GM12878 (cell line): ENCODE measurements around the gene KLHL24. TPM values are rescaled to one million over a fixed set of nuclear protein-coding genes. Genes with fewer than 3 reads are reported as not detected.

ENCODE experiments used
- ATAC-seq: fragments of 200-7000 bp; cut with Tn5 transposase; 3 replicates; pipeline ENCODE4 v1.9.1; 2020; ENCODE audit warnings: mild to moderate bottlenecking, moderate library complexity
- BruUV-seq: library from RNA; stranded (reverse); fragments of 400-500 nt; replicated peaks from 2 replicates; lab custom pipeline; 2021; lab: Mats Ljungman, UMichigan
- CTCF ChIA-PET: fragments of 300-600 bp; sonication (Branson Sonifier 250); formaldehyde crosslinking; extraction: SDS; loops from one replicate; lab custom pipeline; 2021; ENCODE audit warnings: inconsistent platforms; lab: Yijun Ruan, JAX
- POLR2A ChIA-PET: fragments of 350-600 bp; formaldehyde crosslinking; extraction: SDS; loops from one replicate; lab custom pipeline; 2021; ENCODE audit warnings: inconsistent platforms; lab: Charles Lee
- RAD21 ChIA-PET: fragments of 300-600 bp; sonication (Branson Sonifier 250); formaldehyde crosslinking; loops from one replicate; lab custom pipeline; 2023; ENCODE audit warnings: antibody characterized with exemption; ENCODE audit not compliant: unreplicated experiment; lab: Charles Lee
- SMC1A ChIA-PET: fragments of 300-600 bp; sonication (Branson Sonifier 250); formaldehyde crosslinking; loops from one replicate; lab custom pipeline; 2023; ENCODE audit not compliant: unreplicated experiment, uncharacterized antibody; lab: Charles Lee
- DNase-seq: peaks from one replicate; pipeline ENCODE4 v3.0.0-alpha.2; 2011; ENCODE audit warnings: low read depth, low spot score
- FAIRE-seq: peaks from 3 replicates; lab custom pipeline; 2011; peaks lifted over from hg19 to GRCh38; lab: Jason Lieb, UNC
- H2AFZ ChIP-seq: 2 replicates; pipeline ENCODE4 v1.6.0; 2011; ENCODE audit warnings: low read depth, low read length, control low read depth; ENCODE audit not compliant: control insufficient read depth
- H3K27ac ChIP-seq: 2 replicates; pipeline ENCODE4 v1.5.1; 2011; ENCODE audit warnings: control low read depth; ENCODE audit not compliant: control insufficient read depth, insufficient read depth
- H3K27me3 ChIP-seq, 2 experiments: replicated peaks in 1 of 2; 2 replicates each; pipeline versions ENCODE4 v1.6.0 to v1.6.1; 2011; ENCODE audit warnings: low read length in 1 of 2; ENCODE audit not compliant: control insufficient read depth in 2 of 2, insufficient read depth in 2 of 2
- H3K36me3 ChIP-seq, 2 experiments: 2 replicates each; pipeline ENCODE4 v1.5.1; 2011; ENCODE audit warnings: low read length in 1 of 2; ENCODE audit not compliant: control insufficient read depth in 2 of 2, insufficient read depth in 2 of 2
- H3K4me1 ChIP-seq: 2 replicates; pipeline ENCODE4 v1.6.1; 2011; ENCODE audit warnings: mild to moderate bottlenecking, low read length, moderate library complexity, mixed read lengths; ENCODE audit not compliant: control insufficient read depth, insufficient read depth
- H3K4me2 ChIP-seq: 2 replicates; pipeline ENCODE4 v1.6.0; 2011; ENCODE audit warnings: control low read depth; ENCODE audit not compliant: control insufficient read depth, insufficient read depth
- H3K4me3 ChIP-seq: fragments of 200-600 bp; sonication (generic); 2 replicates; pipeline ENCODE4 v1.5.1; 2016
- H3K79me2 ChIP-seq: 2 replicates; pipeline ENCODE4 v1.6.0; 2011; ENCODE audit warnings: low read length; ENCODE audit not compliant: control insufficient read depth, insufficient read depth
- H3K9ac ChIP-seq: 2 replicates; pipeline ENCODE4 v1.8.0; 2011; ENCODE audit warnings: low read length, control low read depth, mixed read lengths; ENCODE audit not compliant: control insufficient read depth, insufficient read depth
- H3K9me3 ChIP-seq: replicated peaks from 3 replicates; pipeline ENCODE4 v1.5.1; 2011; ENCODE audit warnings: mild to moderate bottlenecking, low read length; ENCODE audit not compliant: control insufficient read depth, insufficient read depth
- H4K20me1 ChIP-seq: 2 replicates; pipeline ENCODE4 v1.6.0; 2011; ENCODE audit not compliant: control insufficient read depth, insufficient read depth
- ATF2 ChIP-seq: IDR thresholded peaks from 2 replicates; pipeline ENCODE4 v1.6.1; 2012; ENCODE audit warnings: low read length, inconsistent platforms
- ATF3 ChIP-seq: IDR thresholded peaks from 2 replicates; pipeline ENCODE4 v1.6.1; 2011; ENCODE audit warnings: low read depth, mild to moderate bottlenecking, low read length, moderate library complexity, borderline replicate concordance; ENCODE audit errors: extremely low read depth
- E2F4 ChIP-seq: IDR thresholded peaks from 2 replicates; pipeline ENCODE4 v1.6.1; 2012; ENCODE audit warnings: low read depth, low read length, improper control_type of control experiment
- E2F8 ChIP-seq: fragments of 450-650 bp; IDR thresholded peaks from 2 replicates; pipeline ENCODE4 v1.6.1; 2018; ENCODE audit warnings: mild to moderate bottlenecking, low read depth, moderate library complexity; ENCODE audit not compliant: partially characterized antibody
- GATAD2B ChIP-seq: fragments of 450-650 bp; conservative IDR thresholded peaks from 2 replicates; pipeline ENCODE4 v1.6.1; 2017; ENCODE audit warnings: low read depth, mild to moderate bottlenecking, moderate library complexity
- JUND ChIP-seq: IDR thresholded peaks from 2 replicates; pipeline ENCODE4 v1.6.1; 2012; ENCODE audit warnings: low read depth, mild to moderate bottlenecking, low read length, improper control_type of control experiment, moderate library complexity
- KLF5 ChIP-seq: fragments of 450-650 bp; IDR thresholded peaks from 2 replicates; pipeline ENCODE4 v1.6.1; 2014; ENCODE audit warnings: mild to moderate bottlenecking; ENCODE audit not compliant: partially characterized antibody
- MEF2A ChIP-seq: IDR thresholded peaks from 2 replicates; pipeline ENCODE4 v1.6.1; 2011; ENCODE audit warnings: low read depth, mild to moderate bottlenecking, low read length, moderate library complexity; ENCODE audit not compliant: insufficient read depth
- MYB ChIP-seq: fragments of 150-350 bp; IDR thresholded peaks from 2 replicates; pipeline ENCODE4 v1.6.1; 2014; ENCODE audit warnings: mild to moderate bottlenecking, low read depth, low read length, borderline replicate concordance
- NR2C1 ChIP-seq: fragments of 450-650 bp; IDR thresholded peaks from 2 replicates; pipeline ENCODE4 v1.6.1; 2017; ENCODE audit warnings: antibody characterized with exemption, mild to moderate bottlenecking, moderate library complexity
- YBX1 ChIP-seq: fragments of 450-650 bp; IDR thresholded peaks from 2 replicates; pipeline ENCODE4 v1.6.1; 2016; ENCODE audit warnings: antibody characterized with exemption
- ZBTB33 ChIP-seq: fragments of 450-650 bp; IDR thresholded peaks from 2 replicates; pipeline ENCODE4 v1.6.1; 2017; ENCODE audit warnings: mild to moderate bottlenecking
- ZZZ3 ChIP-seq: IDR thresholded peaks from 2 replicates; pipeline ENCODE4 v1.6.1; 2011; ENCODE audit warnings: low read depth; ENCODE audit not compliant: control insufficient read depth, insufficient read length
- in situ Hi-C: fragments of 300-500 bp; cut with MboI; formaldehyde crosslinking; loops from 9 replicates; pipeline ENCODE4 v1.14.3; 2018; ENCODE audit warnings: mixed read lengths
- intact Hi-C: fragments of 100-400 bp; cut with micrococcal nuclease; formaldehyde crosslinking; loops from one replicate; pipeline ENCODE4 v1.14.2; 2022; ENCODE audit not compliant: unreplicated experiment
- polyA plus RNA-seq, 11 experiments: library from polyadenylated mRNA; depleted of rRNA in 4 of 11; unstranded in 6 of 11; stranded (reverse) in 5 of 11; fragments of >200 nt; fragmentation: Nextera tagmentation in 4 of 11; fragmentation: Illumina TruSeq in 1 of 11; extraction: Ambion mirVana in 4 of 11; extraction: Trizol in 1 of 11; gene quantifications; 1 replicate in 1 of 11; 2 replicates in 10 of 11; pipeline versions ENCODE4 v1.2.1 to v1.2.3, GENCODE V29; 2011 to 2016; ENCODE audit warnings: inconsistent platforms in 2 of 11, missing spikeins in 2 of 11, low read depth in 1 of 11
- total RNA-seq, 4 experiments: library from RNA; depleted of rRNA in 3 of 4; stranded (reverse); fragments of >200 nt in 3 of 4; fragmentation: Illumina TruSeq in 1 of 4; extraction: Trizol in 1 of 4; gene quantifications; 2 replicates each; pipeline versions ENCODE4 v1.2.1 to v1.2.3, GENCODE V29; 2013 to 2021

Gene KLHL24
- total and polyA plus RNA-seq, 10 of the 15 experiments (the other 5 are each of a cell fraction or from before 2014, with no cell fraction given), result 0.91 to 24.3 (median 5.3) TPM

GRCh38 chr3:183631715-183632114, 3.7 kb upstream of the KLHL24 start:
- intact Hi-C loops, result no loop called here
- 0 out of 4 replicates have a peak, but pooled peaks cover 0 to 2% of the 10 kb centered on the region in 2 experiments for H3K27me3 ChIP-seq
- no peak for TF ChIP-seq E2F8
- TF ChIP-seq NR2C1, result no peak
- TF ChIP-seq YBX1, result no peak
- TF ChIP-seq ATF2, result no peak
- TF ChIP-seq JUND, result no peak
- TF ChIP-seq MYB, result no peak
- TF ChIP-seq MEF2A, result no peak
- no peak for TF ChIP-seq ATF3
- no peak for TF ChIP-seq ZBTB33
- no peak for TF ChIP-seq ZZZ3
- no peak for TF ChIP-seq KLF5
- TF ChIP-seq GATAD2B, result no peak
- no peak for TF ChIP-seq E2F4
- no peak overlapping the region for H3K4me3 ChIP-seq
- no peak overlapping the region for H3K4me2 ChIP-seq
- H3K4me1 ChIP-seq, result peaks cover 6% of the 10 kb centered on the region; the same call in 1 of the 2 replicates
- RAD21 ChIA-PET, result no interaction called here
- no peak for FAIRE-seq
- SMC1A ChIA-PET, result interaction anchor here (1.5 kb wide), 1 partner anchor 40 kb away, joined by 4 read pairs; no protein-coding TSS in a partner anchor
- no peaks in the 10 kb centered on the region for H3K79me2 ChIP-seq
- H3K27ac ChIP-seq, result no peak overlapping the region
- POLR2A ChIA-PET, result no interaction called here
- no peak for DNase-seq
- H4K20me1 ChIP-seq, result no peaks in the 10 kb centered on the region
- no peaks in the 10 kb centered on the region for H3K36me3 ChIP-seq
- no peaks in the 10 kb centered on the region for H3K9me3 ChIP-seq
- BruUV-seq, result no TSS peak
- in situ Hi-C loops, result no loop called here
- no peak overlapping the region for H3K9ac ChIP-seq
- CTCF ChIA-PET, result interaction anchor here (1.3 kb wide), 1 partner anchor 39 kb away, joined by 3 read pairs; no protein-coding TSS in a partner anchor
- ATAC-seq, result no peak
- no peak overlapping the region for H2AFZ ChIP-seq
